ENCODE data around the gene HIVEP1.

DNA sequence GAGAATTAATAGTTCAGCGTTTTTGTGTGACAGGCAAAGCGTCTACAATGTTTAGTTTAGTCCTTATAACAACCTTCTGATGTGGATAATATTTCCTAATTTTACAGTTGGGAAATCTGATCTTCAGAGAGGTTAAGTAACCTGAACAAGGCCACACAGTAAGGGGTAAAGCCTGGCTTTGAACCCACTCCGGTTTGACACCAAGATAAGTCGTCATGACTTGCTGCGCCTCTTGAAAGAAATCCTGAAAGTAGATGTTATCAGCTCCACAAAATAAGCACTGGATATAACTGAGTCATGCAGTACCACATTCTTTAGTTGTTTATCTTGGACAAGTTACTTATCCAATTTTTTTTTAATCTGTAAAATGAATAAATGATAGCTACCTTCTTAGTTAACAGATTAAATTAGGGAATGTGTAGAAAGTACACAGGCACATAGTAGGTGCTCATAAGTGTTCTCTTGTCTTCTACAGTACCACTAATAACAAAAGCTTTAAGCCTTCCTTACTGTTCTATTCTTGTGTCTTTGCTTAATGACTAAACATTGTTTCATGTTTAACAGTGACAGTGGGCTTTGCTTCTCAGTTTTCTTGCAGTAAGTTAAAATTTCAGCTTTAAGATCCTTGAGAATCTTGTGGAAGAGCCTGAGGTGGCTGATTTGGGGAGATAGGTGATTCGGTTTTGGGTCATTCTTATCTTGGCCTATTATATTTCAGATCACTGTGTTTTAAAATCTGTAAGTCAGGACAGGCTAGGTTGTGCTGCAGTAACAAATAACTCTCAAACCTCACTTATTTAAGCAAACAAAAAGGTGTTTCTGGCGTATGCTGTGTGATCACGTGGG lies 2.1 kb downstream of the HIVEP1 start:
- TF ChIP-seq, protein P1, sequence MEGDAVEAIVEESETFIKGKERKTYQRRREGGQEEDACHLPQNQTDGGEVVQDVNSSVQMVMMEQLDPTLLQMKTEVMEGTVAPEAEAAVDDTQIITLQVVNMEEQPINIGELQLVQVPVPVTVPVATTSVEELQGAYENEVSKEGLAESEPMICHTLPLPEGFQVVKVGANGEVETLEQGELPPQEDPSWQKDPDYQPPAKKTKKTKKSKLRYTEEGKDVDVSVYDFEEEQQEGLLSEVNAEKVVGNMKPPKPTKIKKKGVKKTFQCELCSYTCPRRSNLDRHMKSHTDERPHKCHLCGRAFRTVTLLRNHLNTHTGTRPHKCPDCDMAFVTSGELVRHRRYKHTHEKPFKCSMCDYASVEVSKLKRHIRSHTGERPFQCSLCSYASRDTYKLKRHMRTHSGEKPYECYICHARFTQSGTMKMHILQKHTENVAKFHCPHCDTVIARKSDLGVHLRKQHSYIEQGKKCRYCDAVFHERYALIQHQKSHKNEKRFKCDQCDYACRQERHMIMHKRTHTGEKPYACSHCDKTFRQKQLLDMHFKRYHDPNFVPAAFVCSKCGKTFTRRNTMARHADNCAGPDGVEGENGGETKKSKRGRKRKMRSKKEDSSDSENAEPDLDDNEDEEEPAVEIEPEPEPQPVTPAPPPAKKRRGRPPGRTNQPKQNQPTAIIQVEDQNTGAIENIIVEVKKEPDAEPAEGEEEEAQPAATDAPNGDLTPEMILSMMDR (IDR thresholded peaks at IDR 0.05): no peak
- TF ChIP-seq POLR2A (IDR thresholded peaks at IDR 0.05): no peak

All from body of pancreas (tissue), 4 donors.